Non-pigmented ciliary epithelial cell (primary cell): ENCODE results near the gene HS3ST3A1.

ENCODE experiments used
- DNase-seq: peaks from one replicate; pipeline ENCODE4 v3.0.0-alpha.2; 2010; ENCODE audit warnings: low read depth

Gene HS3ST3A1

GRCh38 chr17:13491916-13492736, 109.6 kb downstream of the HS3ST3A1 start:
- DNase-seq: no peak

GRCh38 chr17:13491491-13491890, 110.2 kb downstream of the HS3ST3A1 start:
- no peak for DNase-seq

GRCh38 chr17:13490906-13491482, 110.7 kb downstream of the HS3ST3A1 start:
- DNase-seq: no peak

- no peak for DNase-seq
Observed at GRCh38 chr17:13490427-13490826, 111.3 kb downstream of the HS3ST3A1 start.

GRCh38 chr17:13485327-13485726, 116.4 kb downstream of the HS3ST3A1 start:
- DNase-seq: no peak

GRCh38 chr17:13484020-13484419, 117.7 kb downstream of the HS3ST3A1 start:
- no peak for DNase-seq

GRCh38 chr17:13480877-13481276, 120.9 kb downstream of the HS3ST3A1 start:
- no peak for DNase-seq

- DNase-seq: no peak
Observed at GRCh38 chr17:13478326-13478830, 123.4 kb downstream of the HS3ST3A1 start.

GRCh38 chr17:13477180-13477611, 124.5 kb downstream of the HS3ST3A1 start:
- peak; percentile 48 for DNase-seq

GRCh38 chr17:13476720-13477119, 125.0 kb downstream of the HS3ST3A1 start:
- no peak for DNase-seq

- DNase-seq: no peak
Observed at GRCh38 chr17:13475574-13476223, 126.0 kb downstream of the HS3ST3A1 start.

GRCh38 chr17:13474073-13474800, 127.5 kb downstream of the HS3ST3A1 start:
- DNase-seq: no peak

GRCh38 chr17:13465678-13466077, 136.1 kb downstream of the HS3ST3A1 start:
- no peak for DNase-seq

- DNase-seq: no peak
Observed at GRCh38 chr17:13462673-13463124, 139.0 kb downstream of the HS3ST3A1 start.

- no peak for DNase-seq
Observed at GRCh38 chr17:13462146-13462545, 139.6 kb downstream of the HS3ST3A1 start.

- DNase-seq: no peak
Observed at GRCh38 chr17:13460261-13461000, 141.3 kb downstream of the HS3ST3A1 start.

GRCh38 chr17:13457783-13458182, 143.9 kb downstream of the HS3ST3A1 start:
- DNase-seq: no peak
